GM19043 (cell line): ENCODE measurements around the gene FDX2.
"Not testable (repeated sequence)": the region's sequence is repeated elsewhere in the genome, so short reads cannot be mapped to it uniquely, and the experiment has no call there.

Experiments
- ATAC-seq: cut with Tn5 transposase; IDR thresholded peaks from one replicate; pipeline ENCODE4 v1.9.1; 2021; ENCODE audit warnings: low read depth; ENCODE audit not compliant: unreplicated experiment

Gene FDX2

DNA sequence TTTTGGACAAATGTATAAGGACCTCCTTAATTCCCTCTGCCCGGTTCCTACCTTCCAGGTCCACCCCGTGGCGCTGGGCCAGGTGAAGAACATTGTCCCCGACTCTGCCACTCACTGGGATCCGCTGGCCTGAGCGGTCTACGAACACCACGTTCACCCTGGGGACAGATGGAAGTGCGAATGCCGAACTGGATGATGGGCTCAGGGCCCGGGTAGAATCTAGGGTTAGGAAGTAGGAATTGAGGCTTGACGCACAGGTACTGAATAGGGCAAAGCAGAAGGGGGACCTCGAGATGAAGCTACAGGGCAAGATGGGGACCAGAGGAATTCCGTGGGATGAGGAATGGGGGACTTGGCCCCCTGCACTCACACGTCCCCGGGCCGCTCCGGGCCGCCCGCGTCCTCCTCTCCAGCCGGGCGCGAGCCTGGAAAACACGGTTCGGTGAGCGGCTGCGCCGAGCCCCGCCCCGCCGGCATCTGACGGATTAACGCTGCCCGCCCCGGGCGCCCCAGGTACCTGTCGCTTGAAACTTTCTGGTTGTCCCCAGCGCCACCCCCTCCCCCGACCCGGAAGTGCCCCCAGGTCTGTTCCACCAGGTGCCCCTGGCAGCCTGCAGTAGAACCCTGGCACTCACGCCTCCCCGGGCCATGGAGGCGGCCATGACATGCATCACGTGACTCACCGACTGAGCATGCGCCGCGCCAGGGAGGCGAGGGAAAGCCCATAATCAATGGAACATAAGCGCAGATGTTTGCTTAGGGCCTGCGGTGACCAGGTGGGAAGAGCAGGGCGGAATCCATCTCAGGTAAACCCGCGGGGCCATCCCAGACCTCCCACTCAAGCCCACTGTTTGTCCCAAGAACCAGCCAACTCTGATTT lies at the start of gene FDX2:
Gene FDX2 (minus strand): TSS at position 681 of the 880 bp plus-strand sequence. CDS start 19 bp downstream, at position 662.
- no peak for ATAC-seq

DNA sequence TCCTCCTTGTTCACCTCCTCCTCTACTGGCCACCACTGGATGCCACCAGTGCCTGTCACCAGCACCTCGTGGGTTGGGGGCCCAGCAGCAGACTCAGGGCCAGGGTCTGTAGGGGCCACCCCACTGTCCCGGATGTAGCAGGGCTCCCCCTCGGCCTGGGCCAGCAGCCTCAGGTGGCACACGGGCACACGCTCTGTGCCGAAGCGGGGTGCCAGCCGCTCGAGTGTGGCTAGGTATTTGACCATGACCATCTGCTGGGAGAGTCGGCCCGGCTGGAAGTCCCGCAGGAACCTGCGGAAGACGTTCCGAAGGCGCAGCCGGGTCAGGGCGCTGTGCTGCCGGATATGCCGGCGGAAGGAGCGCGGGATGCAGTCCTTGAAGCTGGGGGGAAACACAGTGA lies 49.7 kb upstream of the FDX2 start:
- no peak for ATAC-seq

DNA sequence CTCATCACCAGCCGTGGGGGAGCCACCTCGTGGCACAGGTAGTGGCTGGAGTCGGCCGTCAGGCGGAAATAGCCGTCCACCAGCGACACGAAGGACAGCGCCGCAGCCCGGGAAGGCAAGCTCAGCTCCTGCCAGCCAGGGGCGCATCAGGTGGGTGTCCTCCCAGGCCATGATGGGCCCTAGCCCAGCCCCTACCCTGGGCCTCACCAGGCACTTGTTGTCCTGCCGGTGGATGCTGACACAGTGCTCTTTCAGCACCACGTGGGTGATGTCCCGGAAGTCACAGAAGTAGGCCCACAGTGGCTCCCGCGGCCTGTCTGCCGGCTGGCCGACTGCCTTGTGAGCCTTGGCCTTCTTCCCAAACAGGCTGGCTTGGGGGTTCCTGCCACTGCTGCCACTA lies 48.8 kb upstream of the FDX2 start:
- ATAC-seq, result no peak

DNA sequence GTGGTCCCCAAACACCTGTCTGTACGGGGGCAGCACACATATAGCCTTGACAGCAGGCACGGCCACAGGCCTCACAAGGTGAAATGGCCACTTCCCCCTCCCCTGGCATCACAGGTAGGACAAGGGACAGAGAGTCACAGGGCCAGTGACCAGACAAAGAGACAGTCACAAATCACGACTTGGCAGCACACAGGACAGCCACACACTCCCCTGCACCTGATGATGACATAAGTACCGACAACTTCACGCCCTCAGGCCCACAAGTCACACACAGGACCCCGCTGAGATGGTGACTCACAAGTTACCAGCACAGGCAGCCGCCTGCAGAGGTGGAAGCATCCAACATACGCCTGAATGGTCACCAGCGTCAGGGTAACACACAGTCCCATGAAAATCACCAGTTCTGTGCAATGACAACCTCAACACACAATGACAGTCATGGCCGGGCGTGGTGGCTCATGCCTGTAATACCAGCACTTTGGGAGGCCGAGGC lies 48.0 kb upstream of the FDX2 start:
- ATAC-seq, result no peak

DNA sequence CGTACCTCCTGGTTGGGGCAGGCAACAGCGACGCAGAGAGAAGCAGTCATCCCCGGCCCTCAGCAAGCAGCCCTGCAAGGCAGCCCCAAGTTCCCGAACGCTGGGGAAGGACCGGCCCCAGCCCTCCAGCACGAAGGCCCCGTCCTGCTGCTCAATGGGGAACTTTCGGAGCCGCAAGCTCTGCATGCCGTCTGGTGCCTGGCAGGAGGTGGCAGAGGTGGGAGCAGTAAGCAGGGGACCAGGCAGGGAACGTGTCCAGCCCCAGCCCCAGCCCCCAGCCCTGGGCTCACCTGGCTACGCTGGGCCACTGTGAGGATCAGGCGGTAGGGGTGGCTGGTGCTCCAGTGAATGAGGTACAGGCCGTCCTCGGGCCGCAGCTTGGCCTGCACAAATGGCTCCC lies 46.4 kb upstream of the FDX2 start:
- ATAC-seq, result no peak

DNA sequence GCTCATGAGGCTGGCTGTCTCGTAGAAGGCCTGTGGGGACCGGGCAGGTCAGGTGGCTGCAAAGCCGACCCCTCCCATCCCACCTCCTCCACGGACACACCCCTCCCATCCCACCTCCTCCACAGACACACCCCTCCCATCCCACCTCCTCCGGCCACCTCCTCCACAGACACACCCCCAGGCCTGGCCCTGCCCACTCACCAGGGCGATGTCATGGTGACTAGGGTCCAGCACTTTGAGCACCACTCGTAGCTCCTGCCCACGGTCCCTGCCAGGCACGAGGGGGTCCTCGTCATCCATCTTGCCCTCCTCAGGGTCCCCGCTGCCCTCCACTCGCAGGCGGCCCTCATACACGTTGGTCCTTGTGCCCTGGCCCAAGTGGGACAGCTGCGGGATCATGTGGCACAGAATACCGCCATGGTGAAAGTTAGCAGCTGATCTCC lies 45.8 kb upstream of the FDX2 start:
- ATAC-seq, result no peak

DNA sequence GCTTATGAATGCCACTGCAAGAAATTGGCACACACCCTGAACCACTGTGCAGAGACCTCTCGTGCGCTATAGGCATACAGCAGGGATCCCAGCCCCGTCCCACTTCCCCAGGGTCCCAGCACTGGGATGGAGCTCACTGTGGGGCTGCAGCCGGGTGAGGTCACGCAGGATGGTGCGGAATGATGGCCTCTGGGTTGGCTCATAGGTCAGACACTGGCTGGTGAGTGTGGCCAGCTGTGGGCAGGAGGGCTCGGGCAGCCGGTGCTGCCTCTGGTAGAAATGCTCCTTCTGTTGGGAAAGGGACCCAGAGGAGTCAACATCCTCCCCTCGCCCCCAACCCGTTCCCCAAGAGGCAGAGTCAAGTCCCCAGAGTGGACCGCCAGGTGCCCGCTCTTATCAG lies 40.6 kb upstream of the FDX2 start:
- ATAC-seq, result no peak

DNA sequence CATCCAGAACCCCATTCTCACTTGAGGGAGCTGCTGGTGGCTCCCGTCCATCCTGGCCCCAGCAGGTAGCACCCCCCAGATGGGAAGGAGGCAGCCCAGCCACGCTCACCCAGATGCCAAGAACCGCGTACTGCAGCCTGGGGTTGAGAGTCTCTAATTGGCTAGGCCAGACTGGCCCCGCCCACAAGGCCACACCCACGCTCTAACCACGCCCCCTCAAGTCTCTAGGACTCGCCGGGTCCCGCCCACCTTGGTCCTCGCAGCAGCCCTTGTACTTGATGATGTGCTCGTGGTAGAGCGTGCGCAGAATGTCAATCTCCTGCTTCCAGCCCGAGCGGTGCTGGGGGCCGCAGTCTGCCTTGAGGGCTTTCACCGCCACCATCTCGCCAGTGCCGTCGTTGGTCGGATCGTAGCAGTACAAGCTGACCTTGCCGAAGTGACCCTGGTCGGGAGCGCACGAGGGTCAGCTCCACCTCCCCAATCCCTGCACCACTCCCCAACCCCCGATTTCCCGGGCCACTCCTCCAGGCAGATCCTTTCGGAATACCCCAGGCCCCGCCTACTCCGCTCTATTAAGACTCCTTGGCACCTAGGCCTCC lies 38.1 kb upstream of the FDX2 start:
- no peak for ATAC-seq

DNA sequence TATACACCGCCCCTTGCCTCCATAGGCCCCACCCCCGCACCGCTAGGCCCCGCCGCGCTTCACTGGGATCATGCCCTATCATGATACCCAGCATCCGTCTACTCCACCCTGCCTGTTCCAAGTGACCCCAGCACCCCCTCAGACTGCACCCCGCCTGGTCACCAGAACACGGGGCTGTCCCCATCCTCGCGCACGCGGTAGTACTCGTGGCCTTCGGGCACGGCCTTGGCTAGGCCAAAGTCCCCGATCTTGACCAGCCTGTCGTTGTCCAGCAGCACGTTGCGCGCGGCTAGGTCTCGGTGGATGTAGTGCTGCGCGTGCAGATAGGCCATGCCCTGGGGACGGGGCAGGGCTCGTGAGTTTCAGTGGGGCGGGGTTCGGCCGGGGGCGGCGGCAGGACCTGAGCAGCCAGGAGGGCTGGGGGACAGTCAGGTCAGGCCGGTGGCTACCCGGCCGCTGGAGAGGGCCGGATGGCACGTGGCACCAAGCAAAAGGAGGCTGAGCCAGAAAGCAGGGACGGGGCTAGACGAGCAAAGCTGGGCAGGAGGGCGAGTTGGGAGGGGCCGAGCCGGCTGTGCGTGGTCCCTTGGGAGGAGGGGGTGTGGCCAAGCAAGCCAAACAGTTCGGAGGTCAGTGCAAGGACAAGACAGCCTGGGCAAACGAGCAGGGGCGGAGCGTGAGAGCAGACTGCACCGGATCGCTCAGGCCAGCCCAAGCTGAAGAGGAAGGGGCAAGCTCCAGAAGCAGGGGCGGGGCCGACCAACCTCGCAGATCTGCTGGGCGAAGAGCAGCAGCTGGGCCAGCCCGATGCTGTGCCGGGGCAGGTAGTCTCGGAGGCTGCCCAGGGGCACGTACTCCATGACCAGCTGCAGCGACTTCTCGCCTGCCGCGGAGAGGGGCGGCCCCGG lies 37.2 kb upstream of the FDX2 start:
- ATAC-seq, result no peak

DNA sequence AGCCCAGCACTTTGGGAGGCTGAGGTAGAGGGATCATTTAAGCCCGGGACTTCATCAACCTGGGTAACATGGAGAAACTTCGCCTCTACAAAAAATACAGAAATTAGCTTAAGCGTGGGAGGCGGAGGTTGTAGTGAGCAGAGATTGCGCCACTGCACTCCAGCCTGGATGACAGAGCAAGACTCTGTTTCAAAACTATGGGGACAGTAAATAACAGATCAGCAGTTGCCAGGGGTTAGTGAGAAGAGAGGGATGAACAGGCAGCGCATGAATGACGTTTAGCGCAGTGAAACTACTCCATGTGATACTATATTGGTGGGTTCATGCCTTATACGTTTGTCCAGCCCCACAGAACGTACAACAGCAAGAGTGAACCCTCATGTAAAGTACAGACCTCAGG lies 30.7 kb upstream of the FDX2 start:
- ATAC-seq, result no peak

DNA sequence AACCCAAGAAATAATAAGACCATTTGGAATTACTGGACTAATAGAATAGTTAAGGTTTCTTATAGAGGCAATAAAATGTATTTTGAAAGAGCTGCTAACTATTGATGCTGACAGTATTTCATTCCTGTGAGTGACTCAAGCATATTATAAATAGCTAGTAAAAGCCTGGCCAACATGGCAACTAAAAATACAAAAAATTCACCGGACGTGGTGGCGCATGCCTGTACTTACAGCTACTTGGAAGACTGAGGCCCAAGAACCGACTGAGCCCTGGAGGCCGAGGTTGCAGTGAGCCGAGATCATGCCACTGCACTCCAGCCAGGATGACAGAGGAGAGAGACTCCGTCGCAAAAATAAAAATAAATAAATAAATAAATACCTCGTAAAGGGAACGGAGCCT lies 29.0 kb upstream of the FDX2 start:
- no peak for ATAC-seq

DNA sequence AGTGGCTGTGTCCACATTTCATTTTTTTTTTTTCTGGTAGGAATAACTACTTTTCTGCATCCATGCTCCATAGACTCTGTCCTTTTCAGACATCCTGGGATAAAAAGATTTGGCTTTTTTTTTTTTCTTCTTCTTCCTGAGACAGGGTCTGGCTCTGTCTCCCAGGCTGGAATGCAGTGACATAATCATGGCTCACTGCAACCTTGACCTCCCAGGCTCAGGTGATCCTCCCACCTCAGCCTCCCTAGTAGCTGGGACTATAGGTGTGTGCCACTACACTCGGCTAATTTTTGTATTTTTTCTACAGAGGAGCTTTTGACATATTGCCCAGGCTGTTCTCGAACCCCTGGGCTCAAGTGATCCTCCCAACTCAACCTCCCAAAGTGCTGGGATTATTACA lies 27.7 kb upstream of the FDX2 start:
- ATAC-seq, result no peak

DNA sequence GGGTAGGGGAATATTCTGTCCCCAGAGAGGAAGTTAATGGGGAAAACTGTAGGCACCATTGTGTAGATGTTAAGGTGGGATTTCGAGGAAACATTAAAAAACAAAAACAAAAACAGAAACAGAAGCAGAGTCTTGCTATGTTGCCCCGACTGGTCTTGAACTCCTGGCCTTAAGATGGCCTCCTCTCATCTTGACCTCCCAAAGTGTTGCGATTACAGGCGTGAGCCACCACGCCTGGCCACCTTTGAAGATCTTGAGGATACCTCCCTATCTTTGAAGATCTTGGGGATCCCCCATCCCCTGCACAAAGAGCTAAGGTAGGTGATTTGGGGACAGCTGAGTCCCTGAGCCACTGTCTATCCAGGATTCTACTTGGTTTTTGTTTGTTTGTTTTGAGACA lies 24.2 kb upstream of the FDX2 start:
- ATAC-seq, result no peak

DNA sequence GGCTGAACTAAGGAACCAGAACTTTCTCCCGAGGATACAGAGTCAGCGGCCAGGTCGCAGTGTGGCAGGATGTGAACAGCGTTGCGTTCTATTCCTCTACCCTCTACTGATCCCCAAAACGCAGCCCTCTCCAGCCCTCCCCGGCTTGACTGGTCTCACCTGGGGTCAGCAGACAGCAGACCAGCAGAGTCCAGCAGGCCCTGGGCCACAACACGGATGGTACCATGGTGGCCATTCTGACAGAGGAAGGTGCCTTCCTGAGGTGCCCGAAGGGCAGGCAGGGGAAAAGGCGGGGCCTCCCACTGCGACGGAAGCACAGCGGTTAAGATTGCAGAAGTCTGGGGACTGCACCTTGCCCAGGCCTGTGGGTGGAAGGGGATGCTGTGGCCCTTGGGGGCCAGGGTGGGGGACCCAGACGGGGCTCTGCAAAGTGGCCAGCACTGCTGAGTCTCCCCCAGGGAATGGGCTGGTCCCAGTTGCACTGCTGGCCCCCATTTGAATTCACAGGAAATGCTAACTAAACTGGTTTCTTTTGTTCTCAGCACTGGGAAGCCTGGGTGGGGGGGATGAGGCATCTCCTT lies 23.7 kb upstream of the FDX2 start, which contains the start of gene ICAM3:
Gene ICAM3 (minus strand): TSS at position 245 of the 581 bp plus-strand sequence. CDS start 10 bp downstream, at position 235.
- ATAC-seq, result peak; percentile 61

DNA sequence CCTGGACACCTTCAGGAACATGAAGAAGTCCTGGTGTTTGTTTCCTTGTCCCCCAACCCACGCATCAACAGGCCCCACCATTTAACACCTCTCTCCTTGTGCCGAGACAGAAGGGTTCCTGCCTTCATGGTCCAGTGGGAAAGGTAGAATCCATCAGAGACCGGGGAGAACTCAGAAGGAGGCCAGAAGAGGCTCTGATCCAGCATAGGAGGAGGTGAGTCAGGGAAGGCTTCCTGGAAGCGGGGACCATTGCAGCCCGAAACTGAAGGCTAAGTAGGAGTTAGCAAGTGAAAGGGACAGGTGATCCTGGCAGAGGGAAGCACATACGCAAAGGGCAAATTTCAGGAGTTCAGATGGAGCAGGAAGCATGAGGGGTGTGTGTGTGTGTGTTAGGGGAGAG lies 23.1 kb upstream of the FDX2 start:
- ATAC-seq, result no peak

DNA sequence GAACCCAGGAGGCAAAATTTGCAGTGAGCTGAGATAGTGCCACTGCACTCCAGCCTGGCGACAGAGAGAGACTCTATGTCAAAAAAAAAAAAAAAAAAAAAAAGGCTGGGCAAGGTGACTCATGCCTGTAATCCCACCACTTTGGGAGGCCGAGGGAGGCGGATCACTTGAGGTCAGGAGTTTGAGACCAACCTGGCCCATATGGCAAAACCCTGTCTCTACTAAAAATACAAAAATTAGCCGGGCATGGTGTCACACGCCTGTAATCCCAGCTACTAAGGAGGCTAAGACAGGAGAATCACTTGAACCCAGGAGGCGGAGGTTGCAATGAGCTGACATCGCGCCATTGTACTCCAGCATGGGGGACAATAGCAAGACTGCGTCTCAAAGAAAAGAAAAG lies 20.9 kb upstream of the FDX2 start:
- not testable (repeated sequence) for ATAC-seq

DNA sequence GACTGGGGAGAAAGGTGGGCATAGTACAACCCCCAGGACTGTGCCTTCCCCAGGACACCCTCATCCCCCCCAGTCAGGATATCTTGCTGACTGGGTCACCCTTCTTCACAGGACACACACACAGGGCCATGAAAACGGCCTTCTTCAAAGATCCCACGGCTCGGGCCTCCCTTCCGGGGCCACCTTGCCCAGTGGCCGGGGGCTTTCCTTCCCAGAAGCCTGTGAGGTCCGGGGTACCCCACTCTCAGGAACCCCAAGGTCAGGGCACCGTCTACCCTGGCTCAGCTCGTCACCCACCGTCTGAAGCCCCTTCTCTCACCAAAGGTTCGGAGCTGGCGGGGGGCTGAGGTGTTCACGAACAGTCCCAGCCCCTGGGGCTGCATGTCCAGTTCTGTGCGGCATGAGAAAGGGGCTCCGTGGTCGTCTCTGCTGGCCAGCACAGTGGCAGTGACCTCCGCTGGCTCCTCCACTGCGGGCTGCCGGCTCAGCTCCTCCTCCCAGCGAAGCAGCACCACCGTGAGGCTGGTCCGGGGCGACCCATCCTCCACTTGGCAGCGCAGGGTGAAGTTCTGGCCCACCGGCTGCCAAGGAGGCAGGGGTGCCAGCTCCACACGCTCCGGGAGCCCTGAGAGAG lies 19.7 kb upstream of the FDX2 start:
- ATAC-seq, result no peak

DNA sequence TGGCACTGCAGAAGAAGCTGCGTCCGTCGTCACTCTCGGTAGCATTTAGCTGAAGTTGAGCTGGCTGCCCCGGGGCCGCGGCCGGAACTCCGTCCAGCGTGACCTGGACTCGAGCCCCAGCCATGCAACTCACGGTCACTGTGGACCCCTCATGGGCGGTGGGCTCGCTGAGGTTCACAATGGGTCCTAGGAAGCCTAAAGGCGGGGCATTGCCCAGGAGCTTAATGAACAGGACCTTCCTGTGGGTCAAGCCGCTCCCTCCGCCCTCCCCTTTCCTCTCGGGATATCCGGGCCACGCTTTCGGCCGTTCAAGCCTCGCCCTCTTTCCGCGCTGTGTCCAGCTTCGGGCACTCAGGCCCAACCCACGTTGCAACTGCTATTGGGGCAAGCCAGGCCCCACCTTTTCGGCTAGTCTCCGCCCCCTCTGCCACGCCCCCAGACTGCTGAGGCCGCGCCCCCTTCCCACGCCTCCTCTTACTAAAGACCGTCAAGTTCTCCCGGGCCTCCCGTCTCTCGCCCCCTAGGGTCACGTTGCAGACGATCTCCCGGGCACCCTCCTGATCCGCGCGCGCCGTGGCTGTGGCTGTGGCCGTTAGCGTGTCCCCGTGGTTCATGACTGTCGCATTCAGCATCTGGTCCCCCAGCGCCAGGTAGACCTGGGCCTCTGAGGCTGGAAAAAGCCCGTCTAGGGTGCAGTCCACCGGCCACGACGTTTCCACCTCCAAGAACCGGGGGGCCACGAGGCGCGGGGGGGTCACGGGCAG lies 19.0 kb upstream of the FDX2 start:
- ATAC-seq, result no peak
